Natural killer cell (primary cell): ENCODE data around the gene USF3. TPM values are rescaled to one million over a fixed set of nuclear protein-coding genes. Genes with fewer than 3 reads are reported as not detected.

Experiments used
- ATAC-seq, 3 donors: fragments of 150-1000 bp in 2 of 3; fragments of 200-7000 bp in 1 of 3; cut with Tn5 transposase; 1 replicate in 1 of 3; 2 replicates in 2 of 3; pipeline ENCODE4 v1.10.0; 2021; ENCODE audit warnings: mild to moderate bottlenecking in 2 of 3, moderate library complexity in 2 of 3
- DNase-seq, 2 donors: peaks; one replicate each; pipeline versions ENCODE4 v3.0.0 to v3.0.0-alpha.2; 2013 to 2021; ENCODE audit warnings: mixed read lengths in 1 of 2
- H3K27ac ChIP-seq: one replicate; pipeline ENCODE4 v1.5.1; 2013; ENCODE audit warnings: mild to moderate bottlenecking, low read length
- H3K27me3 ChIP-seq: one replicate; pipeline ENCODE4 v1.6.1; 2013; ENCODE audit warnings: low read length; ENCODE audit not compliant: control insufficient read depth, insufficient read depth
- H3K36me3 ChIP-seq: one replicate; pipeline ENCODE4 v1.6.1; 2013; ENCODE audit warnings: low read length; ENCODE audit not compliant: control insufficient read depth, insufficient read depth
- H3K4me1 ChIP-seq: one replicate; pipeline ENCODE4 v1.6.1; 2013; ENCODE audit warnings: low read length; ENCODE audit not compliant: control insufficient read depth, insufficient read depth
- H3K4me3 ChIP-seq: one replicate; pipeline ENCODE4 v1.5.1; 2013; ENCODE audit warnings: low read length
- H3K9me3 ChIP-seq: one replicate; pipeline ENCODE4 v1.6.1; 2013; ENCODE audit warnings: low read length; ENCODE audit not compliant: control insufficient read depth, insufficient read depth
- H3K27ac Mint-ChIP-seq, 2 donors: one replicate each; pipeline ENCODE4 v1.8.0; 2022; ENCODE audit warnings: mild to moderate bottlenecking in 2 of 2, mixed read lengths in 2 of 2, moderate library complexity in 1 of 2
- H3K27me3 Mint-ChIP-seq, 2 donors: one replicate each; pipeline ENCODE4 v1.8.0; 2022; ENCODE audit warnings: low read depth in 2 of 2, mixed read lengths in 2 of 2
- H3K36me3 Mint-ChIP-seq: one replicate; pipeline ENCODE4 v1.8.0; 2022; ENCODE audit warnings: mixed read lengths
- H3K4me1 Mint-ChIP-seq, 2 donors: one replicate each; pipeline ENCODE4 v1.8.0; 2022; ENCODE audit warnings: mixed read lengths in 2 of 2
- H3K4me3 Mint-ChIP-seq: one replicate; pipeline ENCODE4 v1.8.0; 2022; ENCODE audit warnings: mild to moderate bottlenecking, moderate library complexity, mixed read lengths
- H3K9me3 Mint-ChIP-seq, 2 donors: one replicate each; pipeline ENCODE4 v1.8.0; 2022; ENCODE audit warnings: mixed read lengths in 2 of 2
- CTCF ChIP-seq: fragments of 200-600 bp; IDR thresholded peaks from one replicate; pipeline ENCODE4 v1.8.0; 2022; ENCODE audit warnings: antibody characterized with exemption
- WGBS: methylation state at CpG from one replicate; pipeline ENCODE4 v1.1.7; 2013; ENCODE audit warnings: missing lambda C conversion rate; ENCODE audit not compliant: insufficient coverage; 5-methylcytosine and 5-hydroxymethylcytosine counted together
- intact Hi-C: fragments of 100-400 bp; cut with micrococcal nuclease; formaldehyde crosslinking; loops from one replicate; pipeline ENCODE4 v1.14.2; 2022
- total RNA-seq, 4 donors: library from RNA; stranded (reverse); fragments of 120-200 nt in 1 of 4; gene quantifications; one replicate each; pipeline versions ENCODE4 v1.2.3 to v1.2.4, GENCODE V29; 2013 to 2022

USF3 gene
- total RNA-seq, 3 donors from 2014 or later (not counting 1 experiment from before 2014, with no cell fraction given) = 38.0 to 43.0 (median 41.8) TPM

GRCh38 chr3:113617726-113618125, 78.7 kb downstream of the USF3 start:
- 98% methylated on average over 2 of the region's 2 CpGs for WGBS
- TF ChIP-seq CTCF = no peak
- Mint-ChIP-seq H3K27ac (no peak overlapping the region), H3K4me1 (no peaks in the 10 kb centered on the region), H3K9me3 (no peaks in the 10 kb centered on the region), H3K4me3 (no peak overlapping the region), H3K36me3 (peaks cover 19% of the 10 kb centered on the region), H3K27me3 (no peaks in the 10 kb centered on the region)
- ATAC-seq (no peak), DNase-seq (no peak)
- Histone ChIP-seq H3K36me3 (peaks cover 72% of the 10 kb centered on the region), H3K4me3 (no peak overlapping the region), H3K9me3 (no peaks in the 10 kb centered on the region), H3K4me1 (no peaks in the 10 kb centered on the region), H3K27me3 (no peaks in the 10 kb centered on the region), H3K27ac (no peak overlapping the region)
- intact Hi-C loops = no loop called here

GRCh38 chr3:113615976-113616375, 80.5 kb downstream of the USF3 start:
- Histone ChIP-seq H3K27ac (no peak overlapping the region), H3K4me3 (no peak overlapping the region), H3K9me3 (no peaks in the 10 kb centered on the region), H3K4me1 (no peaks in the 10 kb centered on the region), H3K36me3 (peaks cover 74% of the 10 kb centered on the region), H3K27me3 (no peaks in the 10 kb centered on the region)
- Mint-ChIP-seq H3K4me1 (no peaks in the 10 kb centered on the region), H3K27me3 (no peaks in the 10 kb centered on the region), H3K36me3 (peaks cover 23% of the 10 kb centered on the region), H3K4me3 (no peak overlapping the region), H3K27ac (no peak overlapping the region), H3K9me3 (no peaks in the 10 kb centered on the region)
- WGBS = 99% methylated on average over 4 of the region's 4 CpGs
- no peak for TF ChIP-seq CTCF
- ATAC-seq (no peak), DNase-seq (no peak)
- intact Hi-C loops = no loop called here

- Histone ChIP-seq H3K27me3 (no peaks in the 10 kb centered on the region), H3K9me3 (no peaks in the 10 kb centered on the region), H3K36me3 (peaks cover 66% of the 10 kb centered on the region), H3K4me3 (no peak overlapping the region), H3K4me1 (no peaks in the 10 kb centered on the region), H3K27ac (no peak overlapping the region)
- no peak for ATAC-seq
- H3K4me3 Mint-ChIP-seq = no peak overlapping the region
- no peaks in the 10 kb centered on the region for H3K4me1 Mint-ChIP-seq
- H3K9me3 Mint-ChIP-seq = no peaks in the 10 kb centered on the region
- H3K36me3 Mint-ChIP-seq = peaks cover 18% of the 10 kb centered on the region
- intact Hi-C loops = no loop called here
- no peak overlapping the region for H3K27ac Mint-ChIP-seq
- WGBS = 75% methylated on average over 5 of the region's 5 CpGs
- no peak for TF ChIP-seq CTCF
- DNase-seq = no peak
- H3K27me3 Mint-ChIP-seq = no peaks in the 10 kb centered on the region
Observed at GRCh38 chr3:113614402-113614801, 82.0 kb downstream of the USF3 start.

- intact Hi-C loops = no loop called here
- peaks cover 20% of the 10 kb centered on the region for H3K4me1 ChIP-seq
- DNase-seq (no peak), ATAC-seq (no peak)
- Mint-ChIP-seq H3K4me3 (peak overlapping the region; percentile 45), H3K4me1 (peaks cover 18 to 21% of the 10 kb centered on the region in 2 donors), H3K27me3 (no peaks in the 10 kb centered on the region), H3K27ac (peak overlapping the region; percentile 58 to 80), H3K36me3 (peaks cover 32% of the 10 kb centered on the region), H3K9me3 (no peaks in the 10 kb centered on the region)
- 44% methylated on average over 5 of the region's 5 CpGs for WGBS
- no peaks in the 10 kb centered on the region for H3K27me3 ChIP-seq
- no peak overlapping the region for H3K4me3 ChIP-seq
- H3K27ac ChIP-seq = peak overlapping the region; percentile 39
- H3K36me3 ChIP-seq = peaks cover 70% of the 10 kb centered on the region
- TF ChIP-seq CTCF = no peak
- no peaks in the 10 kb centered on the region for H3K9me3 ChIP-seq
Observed at GRCh38 chr3:113607219-113607596, 89.2 kb downstream of the USF3 start.
